ENCODE results near the gene LEO1.
A peak's percentile ranks its signal among the peaks of the same experiment; 100 is the strongest.

Gene LEO1

DNA sequence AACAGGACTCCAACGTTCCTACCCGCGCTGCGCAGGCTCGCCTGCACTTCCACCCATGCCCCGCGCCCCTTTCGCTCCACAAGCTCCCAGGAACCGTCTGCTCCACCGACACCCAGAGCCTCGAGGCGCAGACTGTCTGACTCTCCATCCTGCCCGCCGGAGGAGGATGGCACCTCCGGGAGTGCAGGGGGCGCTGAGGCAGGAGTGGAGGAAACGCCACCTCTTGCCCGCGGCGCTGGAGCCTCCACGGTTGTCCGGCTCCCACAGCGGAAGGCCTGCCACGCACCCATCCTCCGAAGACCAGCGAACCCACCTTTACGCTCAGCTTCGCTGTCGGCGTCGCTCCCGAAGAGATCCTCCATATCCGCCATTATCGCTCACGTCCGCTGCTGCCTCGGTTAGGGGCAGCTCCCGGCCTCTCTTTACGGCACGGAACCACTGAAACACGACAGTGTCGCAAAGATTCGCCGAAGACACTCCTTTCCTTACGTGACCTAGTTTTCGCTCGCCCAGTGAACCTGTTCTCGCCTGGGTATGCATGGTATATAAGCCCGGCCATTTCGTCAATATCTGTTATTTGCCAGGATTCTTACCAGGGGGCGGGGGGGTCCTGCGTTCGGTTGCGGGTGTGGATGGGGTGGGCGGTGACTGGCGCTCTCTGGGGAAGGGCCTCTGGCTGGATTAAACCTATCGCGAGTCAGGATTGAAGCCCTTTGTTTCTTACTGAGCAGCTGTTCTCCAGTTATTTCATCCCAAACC is at the start of gene LEO1:
Gene LEO1 (minus strand): TSS at position 404 of the 759 bp plus-strand sequence. CDS start 33 bp downstream, at position 371.
- DNase-seq (ENCODE audit: low spot score), result peak; percentile 94

- peak; percentile 78 for DNase-seq (ENCODE audit: low spot score)
Measured at GRCh38 chr15:52021128-52021671, 49.6 kb upstream of the LEO1 start.

GRCh38 chr15:52020221-52021085 is 48.9 kb upstream of the LEO1 start:
- peak; percentile 8 for DNase-seq (ENCODE audit: low spot score)

- DNase-seq (ENCODE audit: low spot score), result peak; percentile 89
Measured at GRCh38 chr15:52019394-52020220, 48.0 kb upstream of the LEO1 start.

DNA sequence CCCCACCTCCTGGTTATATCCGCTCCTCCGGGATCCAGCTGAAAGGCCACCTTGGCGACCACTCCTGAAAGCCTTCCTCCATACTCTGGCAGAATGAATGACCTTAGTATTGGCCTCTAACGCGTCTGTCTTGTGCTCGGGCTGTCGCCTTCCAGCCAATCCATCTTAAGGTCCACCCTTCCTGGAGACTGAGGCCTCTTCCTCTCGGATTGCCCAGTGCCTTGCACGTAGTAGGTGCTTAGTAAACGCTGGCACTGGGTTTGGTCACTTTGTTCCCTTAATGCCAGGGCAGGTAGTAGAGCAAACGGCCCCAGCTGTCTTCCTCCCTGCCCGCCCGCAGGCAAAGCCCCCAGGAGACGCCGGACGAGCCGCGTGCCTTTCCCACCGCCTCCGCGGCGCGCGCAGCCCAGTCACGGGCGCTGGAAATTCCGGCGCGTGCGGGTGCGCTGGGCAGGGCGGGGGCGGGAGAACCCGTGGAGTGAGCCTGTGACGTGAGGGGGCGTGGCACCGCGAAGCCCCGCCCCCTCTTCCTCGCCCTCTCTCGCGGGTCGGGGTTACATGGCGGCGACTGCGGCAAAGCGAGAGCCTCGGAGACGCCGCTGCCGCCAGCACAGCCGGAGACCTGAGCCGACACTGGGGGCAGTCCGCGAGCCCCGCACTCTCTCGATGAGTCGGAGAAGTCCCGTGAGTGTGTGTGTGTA is 47.3 kb upstream of the LEO1 start, which contains the start of gene MAPK6:
Gene MAPK6 (plus strand): TSS at position 527 of the 701 bp plus-strand sequence. CDS start 27,242 bp downstream, outside the sequence.
- DNase-seq (ENCODE audit: low spot score), result peak; percentile 93

DNA sequence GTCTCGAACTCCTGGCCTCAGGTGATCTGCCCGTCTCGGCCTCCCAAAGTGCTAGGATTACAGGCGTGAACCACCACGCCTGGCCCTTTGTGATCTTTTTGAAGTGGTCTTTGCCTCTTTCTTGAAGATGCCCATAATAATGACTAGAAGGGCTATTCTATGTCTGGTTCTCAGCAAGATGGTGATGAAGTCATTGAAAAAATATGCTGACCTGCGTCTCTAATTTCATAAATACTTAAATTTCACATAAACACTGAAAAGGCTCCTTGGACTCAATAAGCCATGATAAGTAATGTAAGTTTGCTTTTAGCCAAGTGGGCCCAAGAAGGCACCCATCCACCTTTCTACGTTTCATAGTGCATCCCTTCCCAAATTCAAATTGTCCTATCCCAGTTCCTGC is 46.7 kb upstream of the LEO1 start:
- no peak for DNase-seq (ENCODE audit: low spot score)

DNA sequence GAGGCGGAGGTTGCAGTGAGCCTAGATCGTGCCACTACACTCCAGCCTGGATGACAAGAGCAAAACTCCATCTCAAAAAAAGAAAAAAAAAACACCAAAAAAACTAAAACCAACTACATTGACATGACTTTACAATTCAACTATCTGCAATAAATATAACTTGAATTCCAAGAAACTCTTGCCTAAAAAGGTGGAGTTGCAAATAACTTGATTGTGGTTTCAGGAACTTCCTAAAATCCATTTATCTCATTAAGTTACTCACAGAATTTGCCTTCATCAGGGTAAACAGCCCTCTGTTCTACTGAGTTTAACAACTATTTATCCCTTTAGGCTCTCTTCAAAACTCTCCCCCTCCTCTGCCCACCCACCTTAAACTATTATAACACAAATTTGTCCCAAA is 44.7 kb upstream of the LEO1 start:
- DNase-seq (ENCODE audit: low spot score), result no peak

DNA sequence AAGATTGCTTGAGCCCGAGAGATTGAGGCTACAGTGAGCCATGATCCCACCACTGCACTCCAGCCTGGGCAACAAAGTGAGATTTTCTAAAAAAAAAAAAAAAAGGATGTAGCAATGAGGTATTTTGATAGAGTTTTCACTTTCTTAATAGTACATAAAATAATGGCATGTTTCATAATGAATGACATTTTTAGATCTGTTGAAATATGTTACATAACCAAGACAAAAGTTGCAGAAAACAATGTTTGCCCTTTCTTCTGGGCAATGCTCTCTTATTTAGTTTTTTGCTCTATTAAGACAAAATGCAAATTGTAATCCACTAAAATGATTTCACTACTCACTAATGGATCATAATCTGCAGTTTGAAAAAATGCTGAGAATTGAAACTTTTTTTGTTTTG is 43.0 kb upstream of the LEO1 start:
- DNase-seq (ENCODE audit: low spot score), result no peak

GRCh38 chr15:52013151-52013791 is 41.7 kb upstream of the LEO1 start:
- no peak for DNase-seq (ENCODE audit: low spot score)

GRCh38 chr15:52012210-52012609 is 40.6 kb upstream of the LEO1 start:
- no peak for DNase-seq (ENCODE audit: low spot score)

DNA sequence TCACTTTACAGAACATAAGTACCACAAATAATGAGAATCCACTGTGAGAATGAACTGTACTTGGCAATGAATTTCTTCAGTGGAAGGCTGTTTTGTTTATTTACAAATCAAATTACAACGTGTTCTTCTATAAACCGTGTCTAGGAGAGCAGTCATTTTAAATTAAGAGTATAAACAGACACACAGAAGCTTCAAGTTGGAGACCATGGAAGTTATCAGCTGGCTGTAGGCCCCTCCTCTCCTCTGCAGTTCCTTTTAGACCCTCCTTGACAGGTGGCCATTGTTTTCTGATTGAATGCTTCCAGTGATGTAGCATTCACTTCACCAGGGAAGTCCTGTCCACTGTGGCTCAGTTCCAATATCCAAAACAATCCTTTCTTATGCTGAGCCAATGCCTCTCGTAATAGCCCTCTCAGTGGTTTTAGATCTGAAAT is 40.1 kb upstream of the LEO1 start:
- peak; percentile 72 for DNase-seq (ENCODE audit: low spot score)

DNA sequence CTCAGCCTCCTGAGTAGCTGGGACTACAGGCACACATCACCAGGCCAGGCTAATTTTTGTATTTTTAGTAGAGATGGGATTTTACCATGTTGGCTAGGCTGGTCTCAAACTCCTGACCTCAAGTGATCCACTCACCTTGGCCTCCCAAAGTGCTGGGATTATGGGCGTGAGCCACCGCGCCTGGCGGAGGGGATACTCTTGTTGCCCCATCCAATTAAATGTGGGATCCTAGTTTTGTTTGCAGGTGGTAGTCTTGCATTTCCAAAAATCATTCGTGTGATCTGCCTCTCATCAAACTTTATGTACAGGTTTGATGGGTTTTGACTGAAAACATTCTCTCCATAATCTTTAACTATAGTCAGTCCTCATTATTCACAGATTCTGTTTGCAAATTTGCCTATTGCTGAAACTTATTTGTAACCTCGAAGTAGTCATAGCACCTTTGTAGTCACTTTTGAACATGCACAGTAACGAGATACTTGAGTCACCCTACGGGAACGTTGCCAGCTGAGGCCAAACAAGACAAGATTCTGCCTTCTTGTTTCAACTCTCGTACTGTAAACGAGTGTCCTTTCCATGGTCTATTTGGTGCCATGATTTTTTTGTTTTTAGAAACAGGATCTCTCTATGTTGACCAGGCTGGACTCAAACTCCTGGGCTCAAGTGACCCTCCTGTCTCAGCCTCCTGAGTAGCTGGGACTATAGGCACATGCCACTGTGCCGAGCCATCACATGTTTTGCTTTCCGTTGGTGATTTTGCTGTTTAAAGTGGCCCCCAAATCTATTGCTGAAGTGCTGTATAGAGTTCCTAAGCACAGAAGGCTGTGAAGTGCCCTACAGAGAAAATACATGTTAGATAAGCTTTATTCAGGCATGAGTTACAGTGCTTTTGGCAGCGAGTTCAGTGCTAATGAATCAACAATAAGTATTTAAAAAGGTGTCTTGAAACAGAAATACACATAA is 39.3 kb upstream of the LEO1 start:
- no peak for DNase-seq (ENCODE audit: low spot score)

DNA sequence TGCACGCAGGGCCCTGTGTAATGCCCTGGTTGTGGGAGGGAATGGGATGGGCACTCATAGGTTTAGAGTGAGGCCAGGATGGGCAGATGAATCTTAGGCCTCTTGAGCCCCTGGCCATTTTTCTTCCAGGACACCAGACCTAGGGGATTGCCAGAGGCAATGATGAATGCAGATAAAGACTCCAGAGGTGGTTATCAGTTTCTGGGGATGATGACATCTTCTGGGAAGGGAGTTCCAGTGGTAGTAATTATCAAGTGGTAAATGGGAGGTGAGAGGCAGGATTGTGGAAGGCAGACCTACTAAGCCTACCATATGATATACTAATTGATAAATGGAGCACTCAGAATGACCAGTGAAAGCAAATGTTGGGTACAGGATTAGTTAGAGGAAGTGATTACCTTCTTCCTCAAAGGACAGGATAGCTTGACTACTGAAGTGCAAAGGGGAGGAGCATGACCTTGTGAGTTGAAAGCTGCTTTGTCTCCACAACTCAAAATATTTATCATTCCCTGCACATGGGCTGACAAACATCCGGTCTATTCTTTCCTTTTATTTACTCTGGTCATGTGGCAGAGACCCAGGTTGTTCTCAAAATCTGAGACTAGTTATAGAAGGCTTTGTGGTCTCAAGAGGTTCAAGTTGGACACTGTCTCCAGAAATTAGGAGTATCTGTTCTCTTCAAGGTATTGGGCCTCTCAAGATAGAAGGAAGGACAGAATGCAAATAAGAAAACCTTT is 37.3 kb upstream of the LEO1 start:
- no peak for DNase-seq (ENCODE audit: low spot score)

- no peak for DNase-seq (ENCODE audit: low spot score)
Measured at GRCh38 chr15:52008359-52008697, 36.8 kb upstream of the LEO1 start.

- DNase-seq (ENCODE audit: low spot score), result no peak
Measured at GRCh38 chr15:52006702-52007340, 35.2 kb upstream of the LEO1 start.

DNA sequence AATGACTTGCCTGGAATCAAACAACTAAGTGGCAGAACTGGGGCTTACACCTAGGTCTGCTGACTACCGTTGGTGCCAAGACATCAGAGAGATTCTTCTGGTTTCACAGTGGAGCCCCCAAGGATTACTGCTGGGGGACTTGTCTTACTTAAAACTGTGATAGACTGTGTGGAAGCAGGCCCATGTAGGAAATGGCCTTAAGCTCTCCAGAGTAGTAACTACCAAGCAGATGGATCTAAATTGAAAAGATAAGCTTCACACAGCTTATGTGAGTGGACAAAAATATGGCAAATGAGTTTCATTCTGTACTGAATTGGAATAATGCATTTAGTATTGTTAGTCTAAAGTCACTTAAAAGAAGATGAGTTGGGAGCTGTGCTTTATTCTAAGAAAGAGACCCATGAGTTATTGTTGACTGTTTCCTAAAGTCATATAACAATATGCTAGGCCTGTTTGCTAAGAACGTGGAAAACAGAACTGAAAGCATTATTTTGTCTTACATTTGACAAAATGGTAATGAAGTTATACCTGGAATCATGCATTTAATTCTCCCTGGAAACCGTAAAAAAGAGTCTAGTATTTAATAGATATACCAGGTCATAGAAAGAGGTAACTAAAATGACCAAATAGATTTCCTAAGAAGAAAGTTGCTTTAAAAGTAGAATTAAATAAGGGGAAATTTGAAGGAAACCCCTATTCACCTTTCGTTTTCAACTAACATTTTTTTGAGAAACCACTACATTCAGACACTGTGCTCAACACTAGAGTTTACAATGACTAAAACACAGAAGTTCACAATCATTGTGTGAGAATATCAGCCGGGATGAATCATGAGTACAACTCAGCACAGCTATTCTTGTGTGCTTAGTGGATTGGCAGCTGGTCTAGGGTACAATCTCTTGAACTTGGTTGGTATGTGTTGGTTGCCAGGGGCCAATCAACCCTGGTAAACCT is 34.4 kb upstream of the LEO1 start:
- no peak for DNase-seq (ENCODE audit: low spot score)

GRCh38 chr15:52004806-52005205 is 33.2 kb upstream of the LEO1 start:
- DNase-seq (ENCODE audit: low spot score), result no peak
